Measurements from ENCODE around the gene POC1A.

The POC1A gene

GRCh38 chr3:52109611-52110301 lies 44.5 kb downstream of the POC1A start:
- H3K27ac ChIP-seq = no peak overlapping the region
- TF ChIP-seq CTCF (conservative IDR thresholded peaks at IDR 0.05) (no peak), ZFX (IDR thresholded peaks at IDR 0.05) (no peak)

DNA sequence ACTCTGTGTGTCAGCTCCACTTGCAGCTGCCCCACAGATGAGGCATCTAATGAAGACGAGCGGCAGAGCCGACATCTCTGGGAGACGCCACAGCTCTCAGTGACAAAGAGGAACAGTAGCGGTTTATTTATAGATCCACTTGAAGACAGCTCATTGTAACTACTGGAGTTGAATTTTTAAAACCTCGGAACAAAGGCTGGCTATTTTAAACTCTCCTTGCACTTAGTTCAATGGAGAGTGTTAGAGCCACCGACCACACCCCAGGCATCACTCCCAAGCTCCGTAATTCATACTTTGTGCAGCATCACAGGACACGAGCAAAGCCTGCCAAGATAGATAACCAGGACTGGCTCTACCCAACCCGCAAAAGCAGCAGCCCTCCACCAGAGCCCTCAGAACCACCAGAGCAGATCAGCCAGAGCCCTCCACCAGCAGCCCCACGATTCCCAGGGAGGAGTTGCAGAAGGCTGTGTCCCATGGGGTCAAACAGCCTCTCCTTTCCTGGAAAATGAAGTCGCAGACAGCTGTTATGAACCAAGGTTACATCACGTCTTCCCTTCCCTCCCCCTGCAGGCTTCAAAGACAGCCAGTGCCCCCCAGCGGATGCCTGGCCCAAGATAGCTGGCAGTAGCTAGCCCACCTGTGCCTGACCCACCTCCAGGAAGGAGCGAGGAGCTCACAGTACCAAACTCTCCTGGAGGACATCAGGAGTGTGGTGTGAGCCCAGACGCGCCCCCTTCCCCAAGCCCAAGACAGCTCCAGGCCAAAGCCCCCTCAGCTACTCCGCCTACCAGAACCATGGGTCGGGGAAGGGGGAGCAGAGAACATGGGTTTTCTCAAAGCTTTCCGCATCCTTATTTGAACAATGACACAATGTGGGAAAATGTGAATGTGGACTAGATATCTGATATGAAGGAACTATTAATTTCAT lies 45.7 kb downstream of the POC1A start:
- H3K27ac ChIP-seq = no peak overlapping the region
- TF ChIP-seq CTCF (conservative IDR thresholded peaks at IDR 0.05) (no peak), ZFX (IDR thresholded peaks at IDR 0.05) (no peak)

DNA sequence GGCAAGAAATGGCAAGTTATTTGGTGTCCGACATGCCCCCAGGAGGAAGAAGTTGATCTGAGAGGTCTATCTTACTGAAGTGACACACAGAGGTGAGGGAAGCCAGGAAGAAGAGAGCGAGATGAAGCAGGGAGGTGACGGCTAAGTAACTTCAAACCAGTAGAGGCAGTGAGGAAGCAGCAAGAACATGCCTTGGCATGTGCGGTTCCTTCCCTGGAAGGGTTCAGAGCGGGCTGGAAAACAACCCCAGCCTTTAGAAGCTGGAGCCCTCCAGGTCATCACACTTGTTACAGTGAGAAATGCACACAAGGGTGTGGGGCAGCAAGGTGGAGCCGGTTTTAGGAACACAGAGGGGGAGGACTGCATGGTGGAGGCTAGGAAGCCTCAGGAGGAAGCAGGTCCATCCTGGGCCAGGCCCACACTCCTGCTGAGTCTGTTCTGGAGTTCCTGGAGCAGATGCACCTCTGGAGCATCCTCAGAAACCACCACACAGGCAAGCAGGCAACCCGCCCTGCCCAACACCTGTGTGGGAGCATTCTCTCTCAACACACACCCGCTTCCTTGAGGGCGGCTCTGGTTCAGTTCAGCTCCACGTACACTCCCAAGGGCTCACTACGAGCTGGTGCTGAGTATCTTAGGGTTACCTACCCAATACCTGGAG lies 47.1 kb downstream of the POC1A start:
- TF ChIP-seq CTCF (conservative IDR thresholded peaks at IDR 0.05) = no peak
- H3K27ac ChIP-seq = no peak overlapping the region

DNA sequence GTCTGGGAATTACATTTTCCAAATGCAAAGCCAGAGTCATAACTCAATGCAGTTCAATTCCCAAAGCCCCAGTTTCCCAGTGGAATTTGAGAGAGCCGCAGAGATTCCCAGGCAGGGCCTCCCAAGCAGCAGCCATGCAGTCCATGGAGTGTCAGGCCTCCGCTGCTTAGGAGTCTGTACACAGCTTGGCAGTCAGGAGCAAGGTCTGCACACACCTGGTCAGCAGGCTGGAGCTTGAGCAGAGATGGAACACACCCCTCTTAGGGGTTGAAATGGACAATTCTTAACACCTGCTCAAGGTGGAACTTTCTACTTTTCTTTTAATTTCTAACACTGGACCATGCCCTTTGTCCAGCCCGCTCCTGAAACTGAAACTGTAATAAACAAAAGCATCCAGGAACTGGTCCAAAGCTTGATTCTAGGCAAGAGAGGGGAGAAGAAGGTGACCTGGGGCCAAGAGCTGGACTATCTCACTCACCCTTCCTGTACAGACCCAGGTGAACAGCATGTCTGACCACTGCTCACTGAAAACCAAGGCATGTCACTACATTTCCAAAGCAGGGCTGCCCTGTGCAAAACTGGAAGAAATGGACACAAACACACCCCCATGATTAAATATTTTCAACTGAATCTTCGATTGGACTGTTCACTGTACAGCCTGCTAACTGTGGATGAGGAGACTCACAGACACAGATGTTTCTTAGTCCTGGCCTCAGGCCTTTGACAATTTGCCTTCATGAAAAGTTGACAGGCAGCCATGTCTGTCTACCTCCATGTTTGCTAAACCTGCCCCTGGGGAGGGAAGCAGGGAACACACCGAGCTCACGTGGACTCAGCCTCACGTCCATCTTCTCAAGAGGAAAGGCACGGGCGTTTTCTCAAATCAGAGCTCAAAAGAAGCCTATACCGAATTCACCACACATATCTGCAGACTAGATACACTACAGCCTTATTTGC lies 49.3 kb downstream of the POC1A start:
- no peak overlapping the region for H3K27ac ChIP-seq
- TF ChIP-seq CTCF (conservative IDR thresholded peaks at IDR 0.05) = no peak
- no peak for TF ChIP-seq ZFX (IDR thresholded peaks at IDR 0.05)

DNA sequence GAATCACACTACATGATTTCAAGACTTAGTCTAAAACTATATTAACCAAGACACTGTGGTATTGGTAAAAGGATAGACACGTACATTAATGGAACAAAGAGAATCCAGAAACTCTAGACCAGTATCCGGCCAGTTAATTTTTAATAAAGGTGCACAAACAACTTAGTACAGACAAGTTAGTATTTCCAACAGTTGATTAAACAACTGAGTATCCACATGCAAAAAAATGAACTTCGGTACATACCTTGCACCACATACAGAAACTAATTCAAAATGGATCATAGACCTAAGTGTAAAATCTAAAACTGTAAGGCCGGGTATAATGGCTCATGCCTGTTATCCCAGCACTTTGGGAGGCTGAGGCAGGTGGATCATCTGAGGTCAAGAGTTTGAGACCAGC lies 51.3 kb downstream of the POC1A start:
- H3K27ac ChIP-seq = no peak overlapping the region
- TF ChIP-seq CTCF (conservative IDR thresholded peaks at IDR 0.05) (no peak), ZFX (IDR thresholded peaks at IDR 0.05) (no peak)

DNA sequence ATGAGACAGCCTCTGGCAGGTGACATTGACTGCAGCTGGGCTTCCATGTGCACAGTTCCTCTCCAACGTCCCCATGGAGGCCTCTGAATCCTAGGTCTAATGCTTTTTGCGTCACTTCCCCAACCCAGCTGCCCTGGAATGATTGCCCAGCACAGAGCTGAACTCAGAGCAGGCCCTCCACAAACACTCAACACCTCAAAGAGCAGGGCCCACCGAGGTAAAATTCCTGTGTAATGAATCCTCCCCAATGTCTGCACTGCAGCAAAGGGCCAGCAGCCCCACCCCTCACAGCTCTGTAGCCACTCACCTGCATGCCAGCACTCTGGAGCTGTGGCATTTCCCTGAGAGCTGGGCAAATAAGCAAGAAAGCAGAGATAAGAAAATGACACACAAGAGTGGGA lies 55.2 kb downstream of the POC1A start:
- TF ChIP-seq ZFX (IDR thresholded peaks at IDR 0.05) (no peak), CTCF (conservative IDR thresholded peaks at IDR 0.05) (no peak)

More for the DNA sequence above, 55.2 kb downstream of the POC1A start:
- no peak overlapping the region for H3K27ac ChIP-seq

Measured in C4-2B (cell line).